ENCODE results near the gene CRLF2.
A peak's percentile ranks its signal among the peaks of the same experiment; 100 is the strongest.
"Not testable (repeated sequence)": the region's sequence is repeated elsewhere in the genome, so short reads cannot be mapped to it uniquely, and the experiment has no call there.

CRLF2 gene

DNA sequence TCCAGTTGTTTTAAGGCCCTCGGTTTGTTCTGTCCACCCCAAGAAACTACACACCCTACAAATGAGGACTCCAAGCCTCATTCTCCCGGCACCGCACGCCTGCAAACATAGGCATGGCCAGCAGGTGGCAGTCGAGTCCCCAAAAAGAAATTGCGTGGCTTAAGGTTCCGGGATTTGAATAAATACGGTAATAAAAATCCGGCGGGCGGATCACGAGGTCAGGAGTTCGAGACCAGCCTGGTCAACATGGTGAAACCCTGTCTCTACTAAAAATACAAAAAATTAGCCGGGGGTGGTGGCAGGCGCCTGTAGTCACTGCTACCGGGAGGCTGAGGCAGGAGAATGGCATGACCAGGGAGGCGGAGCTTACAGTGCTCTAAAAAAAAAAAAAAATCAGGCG, 34.4 kb upstream of the CRLF2 start:
- TF ChIP-seq, protein P1, sequence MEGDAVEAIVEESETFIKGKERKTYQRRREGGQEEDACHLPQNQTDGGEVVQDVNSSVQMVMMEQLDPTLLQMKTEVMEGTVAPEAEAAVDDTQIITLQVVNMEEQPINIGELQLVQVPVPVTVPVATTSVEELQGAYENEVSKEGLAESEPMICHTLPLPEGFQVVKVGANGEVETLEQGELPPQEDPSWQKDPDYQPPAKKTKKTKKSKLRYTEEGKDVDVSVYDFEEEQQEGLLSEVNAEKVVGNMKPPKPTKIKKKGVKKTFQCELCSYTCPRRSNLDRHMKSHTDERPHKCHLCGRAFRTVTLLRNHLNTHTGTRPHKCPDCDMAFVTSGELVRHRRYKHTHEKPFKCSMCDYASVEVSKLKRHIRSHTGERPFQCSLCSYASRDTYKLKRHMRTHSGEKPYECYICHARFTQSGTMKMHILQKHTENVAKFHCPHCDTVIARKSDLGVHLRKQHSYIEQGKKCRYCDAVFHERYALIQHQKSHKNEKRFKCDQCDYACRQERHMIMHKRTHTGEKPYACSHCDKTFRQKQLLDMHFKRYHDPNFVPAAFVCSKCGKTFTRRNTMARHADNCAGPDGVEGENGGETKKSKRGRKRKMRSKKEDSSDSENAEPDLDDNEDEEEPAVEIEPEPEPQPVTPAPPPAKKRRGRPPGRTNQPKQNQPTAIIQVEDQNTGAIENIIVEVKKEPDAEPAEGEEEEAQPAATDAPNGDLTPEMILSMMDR (IDR thresholded peaks at IDR 0.05; ENCODE audit: control insufficient read depth, insufficient read depth, low read depth, low read length, missing control alignments), result peak; percentile 74
- DNase-seq (ENCODE audit: low read depth), result no peak
- H3K4me3 ChIP-seq (ENCODE audit: control insufficient read depth, low read depth, low read length), result no peak overlapping the region

DNA sequence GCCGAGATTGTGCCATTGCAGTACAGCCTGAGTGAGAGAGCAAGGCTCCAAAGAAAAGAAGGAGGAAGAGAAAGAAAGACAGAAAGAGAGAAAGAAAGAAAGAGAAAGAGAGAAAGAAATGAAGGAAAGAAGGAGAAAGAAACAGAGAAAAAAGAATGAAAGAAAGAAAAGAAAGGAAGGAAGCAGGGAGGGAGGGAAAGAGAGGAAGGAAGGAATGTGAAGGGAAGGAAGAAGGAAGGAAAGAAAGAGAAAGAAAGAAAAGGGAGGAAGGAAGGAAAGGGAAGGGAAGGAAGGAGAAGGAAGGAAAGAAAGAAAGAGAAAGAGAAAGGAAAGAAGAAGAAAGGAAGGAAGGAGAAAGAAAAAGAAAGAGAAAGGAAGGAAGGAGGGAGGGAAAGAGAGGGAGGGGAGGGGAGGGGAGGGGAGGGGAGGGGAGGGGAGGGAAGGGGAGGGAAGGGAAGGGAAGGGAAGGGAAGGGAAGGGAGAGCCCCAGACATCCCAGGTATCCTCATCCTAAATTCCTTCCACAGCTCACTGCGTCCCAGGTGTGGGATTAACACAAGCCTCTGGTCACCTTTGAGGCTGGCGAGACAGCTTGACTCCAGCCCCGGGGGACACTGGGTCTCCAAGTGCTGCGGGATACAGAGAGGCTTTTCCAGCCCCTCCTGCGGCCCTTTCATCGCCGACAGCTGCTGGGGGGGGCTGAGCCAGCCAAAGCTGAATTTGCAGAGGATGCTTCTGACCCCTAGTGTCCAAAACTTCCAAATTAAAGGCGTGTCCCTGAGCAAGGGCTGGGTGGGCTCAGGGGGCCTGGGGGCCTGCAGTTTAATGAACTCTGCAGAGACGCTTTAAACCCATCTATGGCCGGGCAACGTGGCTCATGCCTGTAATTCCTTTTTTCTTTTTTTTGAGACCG, 32.0 kb upstream of the CRLF2 start:
- no peak overlapping the region for H3K4me3 ChIP-seq (ENCODE audit: control insufficient read depth, low read depth, low read length)
- TF ChIP-seq, protein P1 (IDR thresholded peaks at IDR 0.05; ENCODE audit: control insufficient read depth, insufficient read depth, low read depth, low read length, missing control alignments), result peak; percentile 8
- DNase-seq (ENCODE audit: low read depth), result no peak

DNA sequence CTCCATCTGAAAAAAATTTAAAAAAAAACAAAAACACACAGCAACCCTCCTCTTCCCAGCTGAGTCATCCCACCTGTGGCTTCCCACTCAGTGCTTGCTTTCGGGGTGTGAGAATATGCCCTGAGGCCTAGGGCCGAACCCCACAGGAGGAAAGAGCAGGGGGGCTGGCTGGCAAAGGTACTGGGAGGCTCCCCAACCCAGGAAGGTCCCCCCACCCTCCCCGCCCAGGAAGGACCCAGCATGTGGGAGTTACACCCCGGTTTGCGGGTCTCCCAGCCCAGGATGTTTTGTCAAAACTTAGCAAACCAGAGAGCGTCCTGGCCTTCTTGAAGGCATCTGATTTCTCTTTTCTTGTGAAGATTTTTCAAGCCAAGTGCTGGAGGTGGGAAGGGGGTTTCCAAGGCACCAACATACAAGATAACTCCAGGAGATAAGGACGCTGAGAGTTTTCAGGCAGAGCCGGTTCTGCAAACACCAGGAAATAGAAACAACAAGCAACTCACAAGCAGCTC, 30.5 kb upstream of the CRLF2 start:
- DNase-seq (ENCODE audit: low read depth), result no peak
- TF ChIP-seq, protein P1 (IDR thresholded peaks at IDR 0.05; ENCODE audit: control insufficient read depth, insufficient read depth, low read depth, low read length, missing control alignments), result no peak
- H3K4me3 ChIP-seq (ENCODE audit: control insufficient read depth, low read depth, low read length), result no peak overlapping the region

DNA sequence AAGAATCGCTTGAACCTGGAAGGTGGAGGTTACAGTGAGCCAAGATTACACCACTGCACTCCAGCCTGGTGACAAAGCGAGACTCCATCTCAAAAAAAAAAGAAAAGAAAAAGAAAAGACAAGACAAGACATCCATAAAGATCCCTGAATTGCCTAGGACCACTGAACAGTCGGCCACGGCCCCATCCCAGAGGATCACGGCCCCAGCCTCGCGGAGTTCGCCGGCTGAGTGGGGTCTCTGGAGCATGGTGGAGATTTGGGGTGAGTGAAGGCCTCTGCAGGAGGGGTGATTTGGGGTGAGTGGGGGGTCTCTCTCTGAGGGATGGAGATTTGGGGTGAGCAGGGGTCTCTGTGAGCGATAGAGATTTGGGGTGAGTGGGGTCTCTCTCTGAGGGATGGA, 28.1 kb upstream of the CRLF2 start:
- not testable (repeated sequence) for H3K4me3 ChIP-seq (ENCODE audit: control insufficient read depth, low read depth, low read length); DNase-seq (ENCODE audit: low read depth)

DNA sequence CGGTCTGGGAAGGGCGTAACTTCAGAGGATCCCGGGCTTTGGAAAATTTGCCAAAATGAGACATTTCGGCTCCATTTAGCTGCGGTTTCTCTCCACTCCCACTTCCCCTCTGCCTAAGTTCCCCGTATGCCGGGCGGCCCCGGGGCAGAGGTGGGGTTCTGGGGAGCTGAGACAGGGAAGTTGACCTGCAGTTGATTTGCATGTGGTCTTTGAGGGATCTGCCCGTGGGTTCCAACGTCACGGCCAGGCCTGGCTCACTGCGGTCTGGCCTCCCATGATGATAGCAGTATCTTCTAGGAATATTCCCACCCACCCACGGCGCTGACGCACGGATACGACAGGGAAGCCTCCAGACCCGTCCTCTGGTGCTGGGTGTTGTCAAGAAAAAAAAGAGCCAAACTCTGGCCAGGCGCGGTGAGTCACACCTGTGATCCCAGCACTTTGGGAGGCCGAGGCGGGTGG, 27.3 kb upstream of the CRLF2 start:
- no peak for DNase-seq (ENCODE audit: low read depth)
- H3K4me3 ChIP-seq (ENCODE audit: control insufficient read depth, low read depth, low read length), result no peak overlapping the region
- TF ChIP-seq, protein P1 (IDR thresholded peaks at IDR 0.05; ENCODE audit: control insufficient read depth, insufficient read depth, low read depth, low read length, missing control alignments), result no peak

DNA sequence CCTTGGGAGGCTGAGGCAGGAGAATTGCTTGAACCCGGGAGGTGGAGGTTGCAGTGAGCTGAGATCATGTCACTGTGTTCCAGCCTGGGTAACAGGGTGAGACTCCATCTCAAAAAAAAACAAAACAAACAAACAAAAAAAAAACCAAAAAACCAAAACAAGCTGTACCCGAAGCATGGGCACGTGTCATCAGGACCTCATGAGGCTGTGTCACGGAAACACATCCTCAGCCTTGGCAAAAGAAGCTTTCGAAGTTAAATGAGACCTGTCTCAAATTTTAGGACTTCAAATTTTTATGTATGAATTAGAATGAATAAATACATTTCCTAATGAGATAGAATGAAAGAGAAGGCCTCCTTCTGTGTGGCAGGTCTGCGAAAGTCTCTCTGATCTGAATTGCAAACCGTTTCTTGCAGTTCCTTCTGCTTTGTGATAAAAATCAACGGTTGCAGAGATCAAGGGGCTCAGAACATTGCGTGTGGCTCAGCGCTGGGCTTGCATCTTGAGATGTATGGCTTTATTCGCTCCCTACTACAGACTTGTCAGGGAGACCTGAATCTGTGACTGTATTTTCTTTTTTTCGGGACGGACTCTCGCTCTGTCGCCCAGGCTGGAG, 19.5 kb upstream of the CRLF2 start:
- no peak for DNase-seq (ENCODE audit: low read depth)
- H3K4me3 ChIP-seq (ENCODE audit: control insufficient read depth, low read depth, low read length), result no peak overlapping the region
- TF ChIP-seq, protein P1 (IDR thresholded peaks at IDR 0.05; ENCODE audit: control insufficient read depth, insufficient read depth, low read depth, low read length, missing control alignments), result no peak

DNA sequence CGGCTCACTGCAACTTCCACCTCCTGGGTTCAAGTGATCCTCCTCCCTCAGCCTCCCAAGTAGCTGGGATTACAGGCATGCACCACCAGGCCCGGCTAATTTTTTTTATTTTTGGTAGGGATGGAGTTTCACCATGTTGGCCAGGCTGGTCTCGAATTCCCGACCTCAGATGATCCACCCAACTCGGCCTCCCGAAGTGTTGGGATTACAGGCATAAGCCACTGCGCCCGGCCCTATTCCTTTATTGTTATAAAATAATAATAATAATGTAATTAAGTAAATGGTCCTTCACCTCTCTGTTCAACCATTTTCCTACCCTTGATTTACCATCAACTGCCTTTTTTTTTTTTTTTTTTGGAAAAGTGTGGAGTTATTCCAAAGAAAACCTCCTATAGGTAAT, 15.7 kb upstream of the CRLF2 start:
- H3K4me3 ChIP-seq (ENCODE audit: control insufficient read depth, low read depth, low read length), result not testable (repeated sequence)

More for the DNA sequence above, 15.7 kb upstream of the CRLF2 start:
- not testable (repeated sequence) for DNase-seq (ENCODE audit: low read depth)
